Fibroblast of lung (primary cell): ENCODE data around the gene GOLGA6L1.

Experiments
- EZH2 ChIP-seq: IDR thresholded peaks from 2 replicates; pipeline ENCODE4 v1.5.1; 2012; ENCODE audit warnings: low read length, control low read depth, mild to moderate bottlenecking; ENCODE audit errors: missing control alignments
- TF ChIP-seq, protein P1 (sequence below), 2 donors: IDR thresholded peaks in 1 of 2; conservative IDR thresholded peaks in 1 of 2; 1 replicate in 1 of 2; 2 replicates in 1 of 2; pipeline ENCODE4 v1.5.1; 2011 to 2012; ENCODE audit warnings: low read length in 2 of 2, control low read depth in 1 of 2, inconsistent platforms in 1 of 2, low read depth in 1 of 2, mild to moderate bottlenecking in 1 of 2

DNA sequence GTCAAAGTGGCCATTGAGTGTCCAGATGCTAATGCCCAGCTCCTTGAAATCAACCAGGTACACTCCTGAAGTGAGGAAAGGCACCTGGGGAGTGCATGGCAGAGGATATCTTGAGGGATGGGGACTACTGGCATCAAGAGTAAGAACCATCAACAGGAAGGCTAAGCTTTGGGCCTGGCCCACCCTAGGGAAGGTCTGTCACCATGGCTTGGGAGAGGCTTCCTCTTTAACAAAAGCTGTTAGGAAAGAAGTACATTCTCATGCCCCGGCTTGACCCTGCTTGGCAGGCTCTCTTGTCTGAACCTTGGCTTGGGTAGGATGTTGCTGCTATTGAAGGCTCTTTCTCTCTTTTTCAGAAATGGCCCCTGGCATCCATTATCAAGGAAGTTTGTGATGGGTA, 53.5 kb downstream of the GOLGA6L1 start:
- TF ChIP-seq, protein P1, sequence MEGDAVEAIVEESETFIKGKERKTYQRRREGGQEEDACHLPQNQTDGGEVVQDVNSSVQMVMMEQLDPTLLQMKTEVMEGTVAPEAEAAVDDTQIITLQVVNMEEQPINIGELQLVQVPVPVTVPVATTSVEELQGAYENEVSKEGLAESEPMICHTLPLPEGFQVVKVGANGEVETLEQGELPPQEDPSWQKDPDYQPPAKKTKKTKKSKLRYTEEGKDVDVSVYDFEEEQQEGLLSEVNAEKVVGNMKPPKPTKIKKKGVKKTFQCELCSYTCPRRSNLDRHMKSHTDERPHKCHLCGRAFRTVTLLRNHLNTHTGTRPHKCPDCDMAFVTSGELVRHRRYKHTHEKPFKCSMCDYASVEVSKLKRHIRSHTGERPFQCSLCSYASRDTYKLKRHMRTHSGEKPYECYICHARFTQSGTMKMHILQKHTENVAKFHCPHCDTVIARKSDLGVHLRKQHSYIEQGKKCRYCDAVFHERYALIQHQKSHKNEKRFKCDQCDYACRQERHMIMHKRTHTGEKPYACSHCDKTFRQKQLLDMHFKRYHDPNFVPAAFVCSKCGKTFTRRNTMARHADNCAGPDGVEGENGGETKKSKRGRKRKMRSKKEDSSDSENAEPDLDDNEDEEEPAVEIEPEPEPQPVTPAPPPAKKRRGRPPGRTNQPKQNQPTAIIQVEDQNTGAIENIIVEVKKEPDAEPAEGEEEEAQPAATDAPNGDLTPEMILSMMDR (conservative IDR thresholded peaks at IDR 0.05 in 1 of 2, IDR thresholded peaks at IDR 0.05 in 1 of 2; ENCODE audit: low read depth in 1 of 2, low read length in 2 of 2): no peak
- no peak for TF ChIP-seq EZH2
